ENCODE results near the gene TRPM2.
A peak's percentile ranks its signal among the peaks of the same experiment; 100 is the strongest.

The TRPM2 gene

DNA sequence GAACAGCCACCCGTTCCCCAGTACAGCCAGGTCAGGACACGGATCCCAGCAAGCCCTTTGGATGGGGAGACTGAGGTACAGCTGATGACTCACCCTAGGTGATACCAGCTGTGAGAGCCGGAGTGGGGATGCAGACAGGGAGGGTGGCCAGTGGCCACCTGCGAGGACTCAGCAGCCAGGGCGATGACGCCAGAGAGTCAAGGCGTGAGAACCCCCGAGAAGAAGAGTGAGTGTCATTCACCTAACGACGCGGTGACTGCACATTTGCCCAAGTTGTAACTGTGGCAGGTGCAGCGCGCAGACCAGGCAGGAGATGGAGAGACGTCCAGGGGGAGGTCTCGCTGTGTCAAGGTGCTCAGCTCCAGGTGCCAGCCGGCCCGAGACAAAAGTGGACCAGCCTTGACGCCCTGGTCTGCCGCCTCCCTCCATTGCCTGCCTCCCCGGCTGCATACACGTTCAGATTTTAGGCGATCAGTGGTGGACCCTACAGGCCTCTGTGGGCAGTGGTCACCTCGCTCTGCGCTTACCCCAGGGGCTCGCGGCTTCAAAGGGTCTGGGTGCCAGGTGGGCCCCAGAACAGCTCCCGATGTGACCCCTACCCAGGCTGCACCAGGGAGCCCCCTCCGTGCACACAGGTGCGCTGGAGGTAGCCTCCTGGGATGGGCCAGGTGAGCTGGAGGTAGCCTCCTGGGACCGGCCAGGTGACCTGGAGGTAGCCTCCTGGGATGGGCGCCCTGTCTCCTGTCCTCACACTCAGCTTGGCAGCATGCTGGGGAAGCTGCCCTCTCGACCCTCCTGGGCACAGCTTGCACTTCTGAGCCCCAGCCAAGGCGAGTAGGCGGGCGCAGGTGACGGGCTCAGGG, 113.8 kb downstream of the TRPM2 start:
- DNase-seq, result no peak

DNA sequence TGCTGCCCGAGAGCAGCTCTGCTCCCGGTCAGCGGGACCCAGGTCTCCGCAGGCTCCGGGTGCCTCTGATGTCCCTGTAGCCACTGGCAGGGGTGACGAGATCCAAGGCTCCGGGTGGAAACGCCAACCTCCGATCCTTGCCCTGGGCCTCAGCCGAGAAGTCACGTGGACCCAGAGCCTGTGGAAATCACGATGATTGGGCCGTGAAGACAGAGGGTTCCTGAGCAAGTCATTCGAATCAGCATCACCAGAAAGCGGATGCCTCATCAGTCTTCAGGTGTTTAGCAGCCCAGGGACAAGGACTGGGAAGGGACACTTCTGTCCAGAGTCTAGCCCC, 114.4 kb downstream of the TRPM2 start:
- no peak for DNase-seq

DNA sequence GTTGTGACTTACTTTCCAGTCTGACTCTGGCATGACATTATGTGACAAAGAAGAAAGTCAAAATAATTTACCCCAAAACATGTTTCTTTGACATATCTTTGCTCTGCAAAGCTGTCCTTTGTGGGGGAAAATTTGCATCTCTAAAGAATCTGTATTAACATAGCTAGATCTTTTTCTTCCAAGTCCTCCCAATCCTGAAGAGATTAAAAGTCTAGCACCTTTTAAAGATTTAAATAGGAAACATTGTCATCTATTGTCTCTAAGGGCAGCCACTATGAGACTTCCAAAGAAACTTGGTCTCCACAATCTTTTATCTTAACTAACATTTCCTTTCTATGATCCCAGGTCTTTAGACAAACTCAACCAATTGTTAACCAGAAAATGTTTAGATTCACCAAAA, 117.9 kb downstream of the TRPM2 start:
- DNase-seq, result no peak

DNA sequence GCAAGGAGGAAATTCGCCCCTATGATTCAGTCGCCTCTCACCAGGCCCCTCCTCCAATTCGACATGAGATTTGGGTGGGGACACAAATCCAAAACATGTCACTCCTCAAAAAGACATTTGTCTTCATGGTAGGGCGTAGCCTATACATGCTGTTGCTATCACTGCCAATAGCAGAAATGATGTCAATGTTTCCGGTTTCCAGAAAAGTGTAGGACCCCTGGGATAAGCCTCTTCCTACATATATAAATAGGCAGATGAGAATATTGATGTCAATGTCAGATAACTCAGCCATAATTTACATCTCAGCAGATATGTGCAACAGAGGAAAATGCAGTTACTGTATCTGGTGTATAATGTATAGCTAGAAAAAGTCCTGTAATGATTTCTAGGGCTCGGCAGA, 118.6 kb downstream of the TRPM2 start:
- no peak for DNase-seq

DNA sequence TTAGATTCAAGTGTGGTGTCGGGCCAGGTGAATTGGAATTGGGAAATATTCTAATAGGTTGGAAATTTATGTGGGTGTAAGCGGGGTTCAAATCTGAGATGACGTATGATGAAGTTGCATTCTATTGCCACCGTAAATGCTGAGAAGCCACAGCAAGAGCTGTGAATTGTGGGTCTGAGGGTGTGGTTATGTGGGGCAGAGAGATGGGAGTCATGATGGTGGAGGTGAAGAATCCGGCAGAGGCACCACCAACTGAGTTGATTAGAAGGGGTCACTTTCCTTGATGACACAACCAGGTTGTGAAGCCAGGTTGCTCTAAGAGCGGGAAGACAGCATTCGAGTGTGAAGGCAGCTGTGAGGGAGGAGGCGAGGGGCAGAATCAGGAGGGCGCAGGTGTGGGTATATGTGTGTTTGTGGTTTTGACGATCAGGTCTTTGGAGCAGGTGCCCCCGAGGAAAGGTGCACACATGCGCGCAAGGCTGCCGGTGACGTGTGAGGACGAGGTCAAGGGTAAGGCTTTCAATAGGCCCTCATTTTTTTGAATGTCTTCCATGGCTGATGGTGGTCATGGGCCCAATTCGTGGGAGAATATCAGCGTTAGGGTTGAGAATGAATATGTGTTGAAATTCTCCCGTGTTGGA, 120.6 kb downstream of the TRPM2 start:
- no peak for DNase-seq

DNA sequence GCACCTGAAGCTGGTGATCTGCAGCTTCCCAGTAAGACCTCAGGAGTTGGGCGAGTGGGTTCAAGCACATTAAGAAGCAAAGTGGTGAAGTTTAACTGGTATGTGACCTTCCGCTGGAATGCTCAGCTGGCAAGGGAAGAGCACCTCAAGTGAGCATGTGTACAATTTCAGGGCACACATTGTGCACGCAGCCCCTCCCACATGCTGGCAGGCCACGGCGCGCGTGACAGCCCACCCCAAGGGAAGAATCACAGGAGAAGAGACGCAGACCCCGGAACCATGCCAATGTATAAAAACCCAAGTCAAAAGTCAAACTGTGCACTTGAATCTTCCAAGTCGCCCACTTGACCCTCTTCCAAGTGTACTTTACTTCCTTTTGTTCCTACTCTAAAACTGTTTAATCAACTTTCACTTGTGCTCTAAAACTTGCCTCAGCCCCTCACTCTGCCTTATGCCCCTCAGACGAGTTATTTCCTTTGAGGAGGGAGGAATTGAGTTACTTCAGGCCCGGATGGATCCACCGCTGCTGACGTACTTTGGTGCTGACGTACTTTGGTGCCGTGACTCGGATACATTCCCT, 121.9 kb downstream of the TRPM2 start:
- DNase-seq, result no peak

DNA sequence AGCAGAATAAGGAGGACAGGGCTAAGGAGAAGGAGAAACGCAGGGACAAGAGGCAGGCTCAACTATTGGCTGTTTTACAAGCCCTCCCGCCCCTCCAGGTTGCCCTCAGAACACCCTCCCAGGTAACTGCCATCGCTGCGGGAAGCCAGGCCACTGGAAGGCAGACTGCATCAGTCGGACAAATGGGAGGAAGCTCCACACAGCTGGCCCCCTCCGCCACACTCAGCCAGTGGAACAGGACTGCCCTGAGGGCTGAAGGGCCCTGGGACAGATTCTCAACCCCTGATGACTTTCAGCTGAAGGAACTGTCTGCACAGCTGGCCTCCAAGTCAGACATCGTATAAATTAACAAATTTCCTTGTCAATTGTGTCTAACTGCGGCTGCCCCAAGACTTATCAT, 123.7 kb downstream of the TRPM2 start:
- no peak for DNase-seq

DNA sequence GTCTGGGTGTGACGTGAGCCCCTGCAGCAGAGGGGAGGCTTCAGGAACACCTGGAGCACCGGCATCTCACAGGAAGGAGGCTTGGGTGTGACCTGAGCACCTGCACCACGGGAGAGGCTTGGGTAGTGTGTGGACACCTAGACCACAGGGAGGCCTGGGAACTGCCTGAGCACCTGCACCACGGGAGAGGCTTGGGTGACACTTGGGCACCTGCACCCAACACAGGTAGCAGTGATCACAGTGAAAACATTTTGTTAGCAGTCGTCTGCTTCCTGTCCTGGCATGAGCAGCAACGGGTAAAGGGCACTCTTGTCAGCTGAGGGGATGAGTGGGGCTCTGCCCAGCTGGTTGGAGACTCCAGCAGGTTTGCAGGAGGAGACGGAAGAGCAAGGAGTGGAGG, 124.3 kb downstream of the TRPM2 start:
- DNase-seq, result no peak

DNA sequence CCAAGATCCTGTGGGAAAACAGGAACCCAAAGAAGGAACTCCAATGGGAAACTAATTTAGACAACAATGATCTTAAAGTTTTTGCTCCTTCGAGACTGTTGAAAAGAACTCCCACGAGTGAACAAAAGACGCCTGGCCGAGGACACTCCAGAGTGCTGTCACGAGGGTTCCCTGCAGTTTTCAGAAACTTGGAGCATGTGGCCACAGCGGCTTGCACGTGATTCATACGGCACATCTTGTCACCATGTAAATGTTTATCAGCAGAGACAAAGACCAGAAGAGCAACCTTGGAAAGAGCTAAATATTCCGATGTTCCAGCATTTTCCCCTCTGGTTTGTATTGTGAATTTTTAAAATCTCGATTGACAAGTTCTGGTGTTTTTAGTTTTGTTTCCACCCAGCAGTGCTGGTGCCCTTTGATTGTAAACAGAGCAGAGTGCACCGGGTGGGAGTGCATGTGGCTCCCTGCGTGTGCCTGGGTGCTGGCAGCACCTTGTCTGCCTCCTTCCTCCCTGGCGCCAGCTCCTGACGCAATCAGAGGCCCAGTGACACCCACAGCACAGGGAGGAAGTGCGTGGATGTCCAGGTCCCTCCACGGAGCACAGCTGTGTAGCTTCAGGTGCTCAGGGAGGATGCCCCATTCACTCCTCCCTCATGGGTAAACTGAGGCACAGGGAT, 124.8 kb downstream of the TRPM2 start:
- DNase-seq, result no peak

DNA sequence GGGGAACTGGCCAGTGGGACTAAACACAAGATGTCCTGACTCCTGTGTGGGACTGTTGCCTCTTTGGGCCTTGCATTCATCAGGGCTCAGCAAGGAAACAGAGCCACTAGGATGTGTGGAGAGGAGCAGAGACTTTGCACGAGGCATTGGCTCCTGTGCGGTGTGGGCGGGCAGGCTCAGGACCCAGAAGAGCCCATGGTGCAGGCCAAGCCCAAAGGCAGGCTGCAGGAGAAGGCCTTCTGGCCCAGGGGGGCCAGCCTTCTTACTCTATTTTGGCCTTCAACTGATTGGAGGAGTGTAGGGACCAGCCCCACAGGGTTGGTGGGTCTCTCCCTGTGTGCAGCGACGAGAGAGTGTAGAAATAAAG, 125.4 kb downstream of the TRPM2 start:
- no peak for DNase-seq

DNA sequence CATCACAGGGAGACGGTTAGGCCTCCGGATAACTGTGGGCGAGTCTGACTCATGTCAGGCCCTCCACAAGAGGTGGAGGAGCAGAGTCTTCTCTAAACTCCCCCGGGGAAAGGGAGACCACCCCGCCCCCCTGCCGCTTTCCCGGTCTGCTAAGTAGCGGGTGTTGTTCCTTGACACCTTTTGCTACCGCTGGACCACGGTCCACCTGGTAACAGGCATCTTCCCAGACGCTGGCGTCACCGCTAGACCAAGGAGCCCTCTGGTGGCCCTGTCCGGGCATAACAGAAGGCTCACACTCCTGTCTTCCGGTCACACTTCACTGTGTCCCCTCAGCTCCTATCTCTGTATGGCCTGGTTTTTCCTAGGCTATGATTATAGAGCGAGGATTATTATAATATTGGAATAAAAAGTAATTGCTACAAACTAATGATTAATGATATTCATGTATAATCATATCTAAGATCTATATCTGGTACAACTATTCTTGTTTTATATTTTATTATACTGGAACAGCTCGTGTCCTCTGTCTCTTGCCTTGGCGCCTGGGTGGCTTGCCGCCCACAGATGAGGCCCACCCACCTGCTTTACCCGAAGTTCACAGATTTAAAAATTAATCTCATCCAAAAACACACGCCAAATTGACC, 126.3 kb downstream of the TRPM2 start:
- DNase-seq, result peak; percentile 59

DNA sequence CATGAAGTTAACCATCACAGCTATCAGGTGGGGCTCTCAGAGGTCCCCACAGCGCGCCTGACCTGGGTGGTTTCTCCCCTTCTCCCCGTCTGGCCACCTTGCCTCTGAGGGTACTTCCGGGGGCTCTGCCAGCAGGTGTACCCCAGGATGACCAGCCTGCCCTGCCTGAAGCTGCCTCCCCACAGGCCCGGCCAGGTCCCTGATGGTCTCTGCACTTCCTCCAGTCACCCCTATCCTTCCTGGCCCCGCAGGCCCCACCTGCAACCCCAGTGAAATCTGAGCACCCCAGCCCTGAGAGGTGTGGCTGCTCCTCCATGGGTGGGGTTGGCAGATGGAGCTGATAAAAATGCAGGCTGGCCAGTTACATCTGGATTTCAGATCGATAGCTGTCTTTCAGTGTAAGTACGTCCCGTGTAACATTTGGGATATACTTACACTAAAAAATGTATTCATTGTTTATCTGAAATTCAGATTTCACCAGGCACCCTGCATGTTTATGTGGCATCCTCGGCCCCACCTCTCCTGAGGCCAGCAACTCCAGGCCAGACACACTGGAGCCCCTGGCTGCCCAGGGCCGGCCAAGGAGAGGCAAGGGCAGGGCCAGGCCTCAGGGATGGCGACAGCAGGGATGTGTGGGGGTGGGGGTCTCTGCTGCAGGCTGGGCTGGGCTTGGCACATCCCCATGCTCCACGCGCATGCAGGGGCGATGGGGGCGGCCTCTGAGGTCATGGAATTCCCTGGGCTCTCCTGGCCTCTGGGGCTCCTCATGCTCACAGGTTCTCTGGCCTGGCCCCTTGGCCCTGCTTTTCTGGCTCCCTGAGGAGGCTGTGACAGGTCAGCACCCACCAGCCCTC, 127.0 kb downstream of the TRPM2 start:
- DNase-seq, result no peak

DNA sequence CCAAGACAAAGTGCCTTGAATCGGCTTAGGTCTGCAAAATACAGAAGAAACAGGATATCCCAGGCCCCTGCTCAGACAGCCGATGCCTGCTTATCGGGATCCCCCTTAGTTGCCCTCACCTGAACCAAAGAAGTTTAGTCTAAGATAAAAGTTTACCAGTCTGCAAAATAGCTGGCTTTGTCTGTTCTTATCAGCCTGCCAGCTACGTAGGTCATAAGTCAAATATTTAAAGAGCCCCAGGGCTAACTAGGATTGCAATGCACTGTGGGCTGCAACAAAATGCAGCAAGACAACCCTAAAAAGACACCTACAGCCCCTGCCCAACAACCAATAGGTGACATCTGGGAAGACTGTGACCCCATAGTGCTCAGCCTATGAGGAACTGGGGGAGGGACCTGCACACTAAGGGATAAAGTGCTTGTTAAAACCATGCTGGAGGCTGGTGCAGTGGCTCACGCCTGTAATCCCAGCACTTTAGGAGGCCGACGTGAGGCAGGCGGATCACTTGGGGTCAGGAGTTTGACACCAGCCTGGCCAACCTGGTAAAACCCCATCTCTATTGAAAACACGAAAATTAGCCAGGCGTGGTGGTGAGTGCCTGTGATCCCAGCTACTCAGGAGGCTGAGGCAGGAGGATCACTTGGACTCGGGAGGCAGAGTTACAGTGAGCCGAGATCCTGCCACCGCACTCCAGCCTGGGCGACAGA, 129.3 kb downstream of the TRPM2 start:
- DNase-seq, result no peak

DNA sequence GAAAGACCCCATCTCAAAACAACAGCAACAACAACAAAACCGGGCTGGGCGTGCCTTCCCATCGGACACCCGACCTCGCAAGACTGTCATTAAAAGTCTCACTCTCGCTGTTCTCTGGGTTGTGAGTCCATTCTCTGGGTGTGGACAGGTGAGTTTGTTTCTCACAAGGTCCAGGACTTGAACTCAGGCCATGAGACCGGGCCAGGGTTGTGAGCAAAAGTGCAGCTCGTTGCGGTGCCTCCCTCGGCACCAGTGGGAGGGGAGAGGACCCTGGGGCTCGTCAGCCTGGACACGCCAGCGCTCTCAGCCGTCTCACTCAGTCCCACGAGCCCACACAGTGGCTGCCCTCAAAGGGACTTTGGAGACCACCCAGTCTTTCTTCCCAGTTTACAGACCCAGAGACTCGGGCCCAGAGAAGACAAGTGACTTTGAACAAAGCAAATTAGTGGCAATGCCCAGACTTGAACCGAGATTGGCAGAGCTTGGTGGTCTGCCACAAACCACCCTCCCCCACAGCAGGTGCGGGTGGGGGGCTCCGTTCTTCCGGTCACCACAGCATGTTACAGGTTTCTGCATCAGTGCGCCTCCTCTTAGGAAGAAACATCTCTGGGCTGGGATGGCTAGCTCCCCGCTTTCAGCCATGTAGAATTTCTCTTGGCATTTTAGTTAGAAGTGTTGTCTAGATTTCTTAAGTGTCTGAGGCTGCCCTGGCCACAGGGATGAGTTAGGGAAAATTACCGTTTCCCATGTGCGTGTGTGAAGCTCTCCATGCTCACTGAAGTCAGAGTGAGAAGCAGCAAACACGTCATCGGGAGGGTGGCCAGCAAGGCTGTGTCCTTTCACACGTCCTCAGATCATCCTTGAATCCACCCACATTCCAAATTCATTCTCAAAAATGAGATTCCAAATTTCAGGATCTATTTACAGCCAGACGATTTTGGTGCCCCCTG, 130.1 kb downstream of the TRPM2 start:
- no peak for DNase-seq

DNA sequence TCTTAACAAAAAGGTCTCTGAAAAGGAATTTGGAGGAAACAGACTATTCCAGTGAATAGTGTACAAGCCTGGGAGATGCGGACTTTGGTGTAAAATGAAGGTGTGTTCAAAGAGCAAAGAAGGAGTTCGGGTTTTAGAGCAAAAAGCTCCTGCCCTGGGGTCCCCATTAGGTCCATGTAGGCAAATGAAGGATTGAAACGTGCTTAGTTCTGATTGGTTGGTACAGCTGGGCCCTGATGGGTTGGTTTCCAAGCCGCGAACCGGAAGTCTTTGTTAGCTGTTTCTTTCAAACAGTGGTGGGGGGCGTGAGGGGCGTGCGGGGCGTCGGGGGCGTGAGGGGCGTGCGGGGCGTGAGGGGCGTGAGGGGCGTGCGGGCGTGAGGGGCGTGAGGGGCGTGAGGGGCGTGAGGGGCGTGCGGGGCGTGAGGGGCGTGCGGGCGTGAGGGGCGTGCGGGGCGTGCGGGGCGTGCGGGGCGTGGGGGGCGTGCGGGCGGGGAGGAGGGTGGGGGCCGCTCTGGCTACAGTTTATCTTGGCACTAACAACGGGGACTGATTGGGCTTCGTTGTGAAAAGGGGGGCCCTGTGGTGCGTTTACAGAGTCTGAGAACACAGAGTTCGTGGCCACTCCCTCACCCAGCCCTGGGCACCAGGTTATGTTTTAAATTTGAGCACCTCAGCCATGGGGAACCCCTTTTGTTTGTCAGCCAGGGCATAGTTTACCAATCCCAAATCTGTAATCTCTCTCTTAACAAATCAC, 131.3 kb downstream of the TRPM2 start:
- no peak for DNase-seq

DNA sequence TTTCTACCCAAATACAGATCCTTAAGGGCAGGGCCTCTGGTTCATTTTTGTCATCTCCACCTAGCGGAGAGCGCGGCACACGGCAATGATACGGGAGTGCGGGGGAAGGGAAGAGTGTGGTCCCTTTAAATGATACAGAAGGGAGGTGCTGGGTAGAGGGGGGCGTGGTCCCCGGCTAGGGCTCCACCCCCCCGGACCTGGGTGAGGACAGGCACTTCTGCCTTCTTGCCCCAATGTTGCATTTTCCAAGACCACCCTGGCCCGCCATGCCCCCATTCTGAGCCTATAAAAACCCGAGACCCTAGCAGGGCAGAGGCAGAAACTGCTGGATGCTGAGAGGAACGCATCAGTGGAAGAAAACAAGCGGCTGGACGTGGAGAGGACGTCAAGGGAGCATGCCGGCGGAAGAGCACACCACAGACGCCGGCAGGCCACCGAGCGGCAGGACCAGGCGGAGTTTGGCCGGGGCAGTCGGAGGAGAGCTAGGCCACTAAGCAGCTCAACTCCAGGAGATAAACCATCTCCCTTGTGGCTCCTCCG, 131.9 kb downstream of the TRPM2 start:
- DNase-seq, result peak; percentile 44

DNA sequence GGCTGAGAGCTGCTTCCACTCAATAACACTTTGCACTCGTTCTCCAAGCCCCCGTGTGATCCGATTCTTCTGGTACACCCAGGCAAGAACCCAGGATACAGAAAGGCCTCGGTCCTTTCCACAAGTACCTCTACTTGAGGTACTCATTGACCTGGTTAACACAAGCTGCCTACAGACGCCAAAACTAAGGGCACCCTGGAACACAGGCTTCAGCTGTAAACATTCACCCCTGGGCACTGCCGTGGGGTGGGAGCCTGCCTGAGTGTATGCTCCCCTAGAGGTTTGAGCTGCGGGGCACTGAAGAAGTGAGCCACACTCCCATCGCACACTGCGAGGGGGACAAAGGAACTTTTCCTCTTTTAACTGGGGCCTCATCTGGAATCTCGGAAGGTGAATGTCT, 132.4 kb downstream of the TRPM2 start:
- no peak for DNase-seq

DNA sequence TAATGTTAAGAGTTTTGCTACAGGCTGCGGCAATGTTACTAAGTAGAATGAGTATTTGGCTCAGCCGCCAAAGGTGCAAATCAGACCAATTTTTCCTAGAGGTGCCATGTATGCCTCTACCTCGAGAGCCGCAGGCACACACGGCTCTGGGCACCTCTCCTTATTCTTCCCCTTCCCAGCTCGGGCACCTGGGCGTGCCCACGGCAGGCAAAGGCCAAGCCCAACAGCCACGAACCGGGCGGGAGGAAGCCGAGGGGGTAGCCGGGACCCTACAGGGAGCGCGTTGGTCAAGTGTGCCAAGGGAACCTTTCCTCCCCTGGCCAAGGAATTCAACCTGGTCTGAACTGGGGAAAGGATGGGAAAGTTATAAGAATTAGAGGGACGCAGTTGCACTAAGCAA, 132.9 kb downstream of the TRPM2 start:
- no peak for DNase-seq

DNA sequence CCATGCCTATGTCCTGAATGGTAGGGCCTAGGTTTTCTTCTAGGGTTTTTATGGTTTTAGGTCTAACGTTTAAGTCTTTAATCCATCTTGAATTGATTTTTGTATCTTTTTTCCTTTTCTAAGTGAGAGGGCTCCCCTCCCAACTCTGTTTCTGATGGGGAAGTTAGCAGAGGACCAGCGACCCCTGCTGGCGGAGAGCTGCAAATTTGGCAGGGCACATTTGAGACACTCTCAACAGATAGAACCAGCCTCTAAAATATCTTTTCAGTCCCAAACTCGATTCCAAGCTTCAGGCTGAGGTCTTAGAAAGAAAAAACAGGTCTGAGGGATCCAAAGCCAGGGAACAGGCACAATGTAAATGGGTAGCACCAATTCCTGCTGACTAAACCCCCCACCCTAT, 134.4 kb downstream of the TRPM2 start:
- DNase-seq, result peak; percentile 41

Data from CD4-positive, alpha-beta T cell treated with Interleukin-17A for 1 hour (primary cell).